Glomerular endothelial cell (primary cell): ENCODE data around the gene GLB1L3. TPM values are rescaled to one million over a fixed set of nuclear protein-coding genes. Genes with fewer than 3 reads are reported as not detected.
A peak's percentile ranks its signal among the peaks of the same experiment; 100 is the strongest.

Source experiments
- DNase-seq: peaks from one replicate; pipeline ENCODE4 v3.0.0-alpha.2; 2011; ENCODE audit warnings: low read depth, low spot score; ENCODE audit errors: extremely low read depth
- total RNA-seq: library from RNA; depleted of rRNA; stranded (reverse); fragments of >200 nt; gene quantifications from 2 replicates; pipeline ENCODE4 v1.2.3, GENCODE V29; 2015

Gene GLB1L3
- total RNA-seq, 1 donor from 2014 or later: not detected

DNA sequence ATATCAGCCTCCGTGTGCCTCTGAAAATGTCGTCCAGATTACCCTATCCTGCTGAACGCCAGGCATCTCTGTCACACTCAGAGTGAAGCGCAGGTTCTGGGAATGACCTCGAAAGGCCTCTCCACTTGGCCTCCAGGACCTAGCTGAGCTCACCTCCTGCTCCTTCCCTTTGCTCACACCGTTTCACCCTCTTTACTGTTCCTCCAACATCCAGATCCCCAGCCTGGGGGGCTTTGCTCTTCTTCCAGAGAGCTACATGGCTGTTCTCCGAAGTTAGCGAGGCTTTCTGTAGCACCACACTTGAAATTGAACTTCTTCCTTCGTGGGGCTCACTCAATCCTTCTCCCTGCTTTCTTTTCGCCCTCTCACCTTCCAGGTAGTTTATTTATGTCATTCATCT lies 83.5 kb downstream of the GLB1L3 start:
- DNase-seq: no peak

DNA sequence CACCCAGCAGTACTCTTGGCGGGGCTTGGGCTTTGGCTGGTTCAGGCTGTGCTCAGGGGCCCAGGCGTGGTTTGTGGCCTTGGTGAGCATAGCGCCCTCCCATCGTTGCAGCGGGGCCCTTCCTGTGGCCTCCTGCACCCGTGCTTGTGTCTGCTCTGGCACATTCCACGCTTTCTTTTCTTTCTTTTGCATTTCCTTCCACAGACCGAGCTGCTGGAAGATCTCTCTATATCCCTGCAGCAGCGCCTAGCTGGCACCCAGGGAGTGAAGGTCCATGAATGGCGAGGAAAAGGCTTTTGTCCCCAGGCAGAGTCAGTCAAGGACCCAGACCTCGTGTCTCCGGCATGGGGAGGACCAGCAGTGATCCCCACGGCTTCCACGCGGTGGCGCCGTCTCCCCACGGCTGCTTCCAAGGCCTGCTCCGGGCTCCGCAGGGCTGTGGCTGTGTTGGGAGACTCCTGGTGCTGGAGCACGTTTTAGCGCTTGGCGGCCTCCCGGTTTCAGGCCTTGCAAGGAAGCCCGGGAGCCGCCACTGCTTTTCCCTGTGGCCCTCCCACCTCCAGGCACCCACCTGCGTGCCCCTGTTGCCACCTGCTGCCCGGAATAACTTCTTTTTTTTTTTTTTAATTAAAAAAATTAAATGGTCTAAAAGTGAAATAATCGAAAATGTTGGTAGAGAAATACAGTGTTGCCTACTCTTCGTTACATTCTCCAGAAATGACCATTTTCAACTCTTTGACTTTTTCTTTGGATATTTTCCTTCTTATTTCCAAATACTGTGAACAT lies 84.1 kb downstream of the GLB1L3 start:
- peak; percentile 25 for DNase-seq

DNA sequence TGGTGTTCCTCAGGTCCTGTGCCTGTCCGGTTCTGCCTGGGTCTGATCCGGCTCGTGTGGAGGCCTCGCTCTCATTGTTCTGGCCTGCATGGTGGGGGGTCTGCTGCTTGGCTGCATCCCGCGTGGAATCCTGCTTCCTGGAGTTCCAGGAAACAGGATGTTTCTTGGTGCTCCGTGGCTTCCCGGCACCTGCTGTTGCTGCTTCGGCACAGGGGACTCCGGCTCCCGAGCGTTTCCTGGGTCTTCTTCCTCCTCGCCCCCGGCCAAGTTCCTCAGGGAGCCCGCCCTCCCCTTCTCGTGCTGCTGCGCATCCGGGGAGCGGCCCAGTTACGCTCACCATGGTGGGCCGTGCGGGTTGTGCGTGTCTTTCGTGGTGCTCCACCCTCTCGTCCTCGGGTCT lies 85.5 kb downstream of the GLB1L3 start:
- DNase-seq: no peak

DNA sequence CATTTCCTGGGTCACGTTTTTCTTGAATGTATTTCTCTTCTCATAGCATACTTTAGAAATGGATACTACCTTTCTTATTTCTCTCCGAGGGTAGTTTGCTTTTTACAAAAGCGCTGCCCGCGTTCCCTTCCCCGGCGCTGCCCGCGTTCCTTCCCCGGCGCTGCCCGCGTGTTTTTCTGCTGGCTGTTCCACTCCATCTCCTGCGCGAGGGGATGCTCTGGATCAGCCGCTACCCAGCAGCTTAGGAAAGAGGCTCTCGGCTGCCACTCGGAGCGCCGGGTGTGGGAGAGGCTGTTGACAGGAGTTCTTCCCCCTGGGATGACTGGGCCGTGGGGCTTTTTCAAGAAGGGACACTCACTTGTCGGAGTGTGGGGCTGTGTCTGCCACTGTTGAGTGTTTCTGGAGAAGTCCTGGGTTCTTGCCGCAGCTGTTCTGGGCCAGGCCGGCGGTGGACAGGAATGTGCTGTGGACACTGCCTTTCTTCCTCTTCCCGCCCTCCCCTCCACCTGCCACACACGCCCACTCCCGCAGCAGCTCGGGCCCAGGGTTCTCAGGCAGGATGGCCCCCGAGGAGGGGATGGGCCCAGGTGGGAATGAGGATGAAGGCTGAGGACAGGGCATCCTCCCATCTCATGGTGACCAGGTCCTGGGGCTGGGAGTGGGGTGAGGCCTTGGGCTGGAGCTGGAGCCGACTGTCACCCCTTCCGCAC lies 86.2 kb downstream of the GLB1L3 start:
- DNase-seq: no peak

DNA sequence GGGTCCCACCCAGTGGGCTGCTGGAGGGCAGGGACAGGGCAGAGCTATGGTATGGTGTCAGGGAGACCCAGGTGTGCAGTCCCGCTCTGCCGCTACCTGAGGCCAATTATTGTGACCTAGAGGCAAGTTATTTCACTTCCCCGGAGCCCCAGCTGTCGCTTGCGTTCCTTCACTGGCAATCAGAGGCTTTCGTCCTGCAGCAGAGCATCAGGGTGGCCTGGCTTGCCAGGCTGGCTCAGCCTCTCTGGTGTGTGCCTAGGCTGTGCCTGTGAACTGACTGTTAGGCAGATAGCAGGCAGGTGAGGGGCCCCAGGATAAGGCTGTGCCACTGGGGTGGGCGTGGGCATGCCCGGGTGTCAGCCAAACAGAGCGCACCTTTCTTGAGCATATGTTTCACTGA lies 87.0 kb downstream of the GLB1L3 start:
- DNase-seq: no peak

DNA sequence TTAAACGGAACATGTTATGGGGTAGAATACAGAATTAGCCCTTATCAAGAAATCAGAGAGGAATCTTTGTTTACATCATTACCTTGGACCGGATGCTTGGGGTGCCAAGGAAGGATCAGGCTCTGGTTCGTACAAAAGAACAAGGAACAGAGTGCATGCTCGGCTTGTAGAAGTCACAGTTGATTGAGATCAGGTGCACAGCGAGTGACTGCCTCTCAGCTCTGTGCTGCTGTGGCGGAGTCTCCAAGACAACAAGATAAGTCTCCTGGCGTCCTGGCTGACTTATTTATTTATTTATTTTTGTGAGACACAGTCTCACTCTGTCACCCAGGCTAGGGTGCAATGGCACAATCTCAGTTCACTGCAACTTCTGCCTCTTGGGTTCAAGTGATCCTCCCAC lies 87.4 kb downstream of the GLB1L3 start:
- no peak for DNase-seq

DNA sequence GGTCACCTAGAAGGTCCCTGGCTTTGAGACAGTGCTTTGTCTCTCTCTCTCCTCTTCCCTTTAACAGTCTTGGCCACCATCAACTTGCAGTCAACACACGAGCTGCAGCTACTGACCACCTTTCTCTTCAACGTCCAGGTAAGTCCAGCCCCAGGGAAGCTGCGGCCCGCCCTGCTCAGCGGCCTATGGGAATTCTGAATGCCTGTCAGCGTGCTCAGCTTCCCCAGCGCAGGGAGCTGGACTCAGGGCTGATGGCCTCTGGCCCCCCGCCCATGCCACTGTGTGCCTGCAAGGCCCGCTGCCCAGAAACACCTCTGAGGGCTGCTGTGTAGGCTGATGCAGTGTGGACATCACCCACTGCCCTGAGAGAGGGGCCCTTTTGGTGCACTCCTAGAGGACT lies 88.1 kb downstream of the GLB1L3 start:
- no peak for DNase-seq

DNA sequence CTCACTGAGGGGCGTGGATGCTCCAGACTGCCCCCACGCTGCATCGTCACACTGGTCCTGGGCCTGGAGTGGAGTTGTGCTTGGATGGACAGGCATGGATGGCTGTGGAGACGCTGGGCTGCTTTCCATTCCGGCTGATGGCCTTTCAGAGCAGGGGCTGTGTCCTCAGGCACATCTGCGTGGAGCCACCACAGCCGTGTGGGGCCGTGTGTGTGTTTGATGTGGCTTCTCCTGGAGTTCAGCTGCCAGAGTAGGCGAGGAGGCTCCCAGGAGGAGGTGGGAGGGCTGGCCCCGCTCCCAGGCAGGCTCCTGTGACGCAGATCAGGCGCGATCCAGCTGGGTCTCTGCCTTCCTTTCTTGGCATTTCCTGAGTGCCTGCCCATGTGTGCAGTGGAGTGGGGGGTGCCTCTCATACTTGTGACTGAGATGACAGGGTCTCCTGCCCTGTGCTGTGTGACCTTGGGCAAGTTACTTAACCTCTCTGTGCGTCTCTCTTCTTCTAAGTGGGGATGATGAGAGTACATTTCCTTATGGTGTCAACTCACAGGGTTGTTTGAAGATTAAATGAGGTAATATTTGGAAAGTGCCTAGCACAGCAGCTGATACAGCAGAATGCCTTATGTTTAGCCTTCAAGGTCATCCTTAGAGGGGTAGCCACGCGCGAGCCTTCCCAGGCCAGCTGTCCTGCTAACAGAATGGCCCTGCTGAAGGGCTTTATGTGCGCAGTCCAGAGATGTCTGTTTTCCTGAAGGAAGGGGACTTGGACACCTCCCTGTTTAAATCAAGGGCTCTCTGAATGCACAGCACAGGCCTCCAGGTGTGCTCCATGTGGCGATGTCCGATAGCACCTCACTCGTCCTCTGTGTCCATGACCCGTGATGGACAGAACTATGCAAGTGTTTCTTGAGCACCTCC lies 89.1 kb downstream of the GLB1L3 start:
- no peak for DNase-seq

DNA sequence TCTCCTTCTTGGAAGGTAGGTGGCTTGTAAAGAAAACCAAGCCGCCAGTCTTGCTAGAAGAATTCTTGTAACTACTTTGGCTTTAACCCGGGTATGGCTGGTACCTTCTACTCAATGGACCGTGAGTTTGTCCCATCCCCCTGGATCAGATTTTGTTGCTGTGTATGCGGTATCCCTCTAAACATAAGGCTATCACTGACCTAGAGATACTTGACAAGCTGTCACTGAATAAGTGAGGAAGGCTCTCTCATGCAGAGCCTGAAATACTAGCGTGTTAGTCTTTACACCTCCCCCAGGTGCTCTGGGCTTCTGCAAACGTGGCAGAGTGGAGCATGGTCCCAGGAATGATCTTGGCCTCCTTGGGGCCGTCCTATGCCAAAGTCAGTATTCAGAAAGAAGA lies 90.1 kb downstream of the GLB1L3 start:
- no peak for DNase-seq

DNA sequence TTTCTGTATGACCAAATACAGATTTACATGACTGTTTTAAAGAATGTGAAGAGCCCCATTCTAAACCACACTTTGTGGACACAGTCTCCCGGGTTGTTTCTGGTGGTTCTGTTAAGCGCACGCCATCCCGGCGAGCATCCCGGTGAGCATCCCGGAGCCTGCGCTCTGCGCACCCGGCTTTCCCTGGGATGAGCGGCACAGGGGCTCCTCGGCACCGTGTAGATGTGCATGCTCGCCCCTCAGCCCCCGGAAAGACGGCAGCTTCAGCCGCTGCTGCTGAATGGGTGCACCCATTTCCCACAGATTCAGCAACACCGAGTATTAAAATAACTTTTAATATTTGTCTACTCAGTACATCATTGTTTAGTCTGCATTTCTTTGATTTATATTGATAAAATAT lies 91.6 kb downstream of the GLB1L3 start:
- DNase-seq: no peak

Other genes with a start within 250 kb of the GLB1L3 start
- gene JAM3, start 207.3 kb upstream of the GLB1L3 start, total RNA-seq: 108 and 138 TPM in 2 replicates
- gene NCAPD3, start 52.4 kb upstream of the GLB1L3 start, total RNA-seq: 11.2 and 14.4 TPM in 2 replicates
- 38.7 and 54.0 TPM in 2 replicates for gene VPS26B, start 51.7 kb upstream of the GLB1L3 start, total RNA-seq
- gene THYN1, start 23.0 kb upstream of the GLB1L3 start, total RNA-seq: 57.5 and 71.5 TPM in 2 replicates
- 21.4 and 29.1 TPM in 2 replicates for gene ACAD8, start 22.8 kb upstream of the GLB1L3 start, total RNA-seq
- gene GLB1L2, start 55.6 kb downstream of the GLB1L3 start, total RNA-seq: 0.92 and 0.99 TPM in 2 replicates
- gene B3GAT1, start 135.9 kb downstream of the GLB1L3 start, total RNA-seq: not detected in 2 replicates